Fibroblast of lung (primary cell): ENCODE results near the gene SPRED2.

Experiments
- CTCF ChIP-seq, 2 donors: IDR thresholded peaks in 1 of 2; conservative IDR thresholded peaks in 1 of 2; 1 replicate in 1 of 2; 2 replicates in 1 of 2; pipeline ENCODE4 v1.5.1; 2011 to 2012; ENCODE audit warnings: low read length in 2 of 2, control low read depth in 1 of 2, inconsistent platforms in 1 of 2, low read depth in 1 of 2, mild to moderate bottlenecking in 1 of 2
- EZH2 ChIP-seq: IDR thresholded peaks from 2 replicates; pipeline ENCODE4 v1.5.1; 2012; ENCODE audit warnings: low read length, control low read depth, mild to moderate bottlenecking; ENCODE audit errors: missing control alignments

- TF ChIP-seq CTCF (conservative IDR thresholded peaks at IDR 0.05 in 1 of 2, IDR thresholded peaks at IDR 0.05 in 1 of 2; ENCODE audit: low read depth in 1 of 2, low read length in 2 of 2) (no peak), EZH2 (no peak)
Measured at GRCh38 chr2:65357095-65357958, 75.1 kb downstream of the SPRED2 start.
